ENCODE measurements around the gene ARIH2.

The ARIH2 gene

GRCh38 chr3:49017971-49018706 is 99.5 kb downstream of the ARIH2 start, which contains the start of gene DALRD3:
Gene DALRD3 (minus strand): TSS chr3:49018580. CDS start chr3:49018564, 16 bp downstream.
- under 1% methylated on average over 74 of the region's 85 CpGs for WGBS

GRCh38 chr3:49018707-49019006 is 100.0 kb downstream of the ARIH2 start:
- H2BK5ac ChIP-seq (ENCODE audit: low read depth, low read length, poor library complexity, severe bottlenecking) = no peak overlapping the region

More at GRCh38 chr3:49017971-49018706, 99.5 kb downstream of the ARIH2 start, which contains the start of gene DALRD3:
- peak within 1 kb of the TSS in 1 of 2 experiments; percentile 22 for H2BK12ac ChIP-seq (ENCODE audit: low read length in 2 of 2)
- no peak within 1 kb of the TSS for H2BK120ac ChIP-seq (ENCODE audit: low read depth, low read length)
- peak within 1 kb of the TSS; percentile 74 to 80 for H3K18ac ChIP-seq (ENCODE audit: low read depth in 1 of 2, low read length in 2 of 2)
- H2BK15ac ChIP-seq (ENCODE audit: low read depth, poor library complexity, severe bottlenecking) = no peak within 1 kb of the TSS
- H3K14ac ChIP-seq (ENCODE audit: low read length in 2 of 2) = peak within 1 kb of the TSS in 1 of 2 experiments; percentile 29
- peak within 1 kb of the TSS; percentile 11 for H3K27ac ChIP-seq (ENCODE audit: low read length, poor library complexity, severe bottlenecking)
- H2BK5ac ChIP-seq (ENCODE audit: low read depth, low read length, poor library complexity, severe bottlenecking) = no peak within 1 kb of the TSS
- peak within 1 kb of the TSS; percentile 5 to 62 for H3K23ac ChIP-seq (ENCODE audit: low read length in 2 of 2)
- peaks cover 16% of the 10 kb centered on the region for H3K79me1 ChIP-seq (replicated peaks; ENCODE audit: low read length, poor library complexity, severe bottlenecking)
- H3K4ac ChIP-seq (ENCODE audit: low read depth in 1 of 2, low read length in 2 of 2) = peak within 1 kb of the TSS; percentile 54 to 87
- peaks cover 41% of the 10 kb centered on the region for H3K4me1 ChIP-seq (ENCODE audit: control insufficient read depth, insufficient read depth, low read depth, low read length)
- peak within 1 kb of the TSS; percentile 93 for H3K9ac ChIP-seq (ENCODE audit: low read length)
- H3K4me3 ChIP-seq (ENCODE audit: insufficient read depth in 1 of 2, low read depth in 1 of 2, low read length in 2 of 2) = peak within 1 kb of the TSS; percentile 81 to 94
- H3K27me3 ChIP-seq (ENCODE audit: control insufficient read depth in 1 of 2, insufficient read depth in 1 of 2, low read length in 2 of 2) = no peaks in the 10 kb centered on the region
- H3K4me2 ChIP-seq (ENCODE audit: low read length, poor library complexity, severe bottlenecking) = peak within 1 kb of the TSS; percentile 62
- peaks cover 45% of the 10 kb centered on the region in 2 experiments for H3K36me3 ChIP-seq (ENCODE audit: control insufficient read depth in 1 of 2, insufficient read depth in 2 of 2, low read depth in 1 of 2, low read length in 2 of 2)
- peak within 1 kb of the TSS; percentile 56 for H4K91ac ChIP-seq (ENCODE audit: low read length)
- peak; percentile 74 for DNase-seq
- no peaks in the 10 kb centered on the region for H3K9me3 ChIP-seq (ENCODE audit: control insufficient read depth, low read length)
- H2AK5ac ChIP-seq (ENCODE audit: low read length, severe bottlenecking) = peak within 1 kb of the TSS; percentile 1
- peak within 1 kb of the TSS; percentile 54 for H2AFZ ChIP-seq (ENCODE audit: low read depth, low read length)
- H4K8ac ChIP-seq (ENCODE audit: low read length) = peak within 1 kb of the TSS; percentile 66

GRCh38 chr3:49019941-49020329 is 101.3 kb downstream of the ARIH2 start:
- H3K4me2 ChIP-seq (ENCODE audit: low read length, poor library complexity, severe bottlenecking) = peak overlapping the region; percentile 79
- H3K79me1 ChIP-seq (replicated peaks; ENCODE audit: low read length, poor library complexity, severe bottlenecking) = peaks cover 17% of the 10 kb centered on the region
- H3K9ac ChIP-seq (ENCODE audit: low read length) = peak overlapping the region; percentile 99
- peaks cover 31% of the 10 kb centered on the region for H3K4me1 ChIP-seq (ENCODE audit: control insufficient read depth, insufficient read depth, low read depth, low read length)
- H2AFZ ChIP-seq (ENCODE audit: low read depth, low read length) = no peak overlapping the region
- no peaks in the 10 kb centered on the region for H3K9me3 ChIP-seq (ENCODE audit: control insufficient read depth, low read length)
- H3K4me3 ChIP-seq (ENCODE audit: insufficient read depth in 1 of 2, low read depth in 1 of 2, low read length in 2 of 2) = peak overlapping the region in 1 of 2 experiments; percentile 94
- no peak overlapping the region for H2BK120ac ChIP-seq (ENCODE audit: low read depth, low read length)
- peak overlapping the region in 1 of 2 experiments; percentile 93 for H3K18ac ChIP-seq (ENCODE audit: low read depth in 1 of 2, low read length in 2 of 2)
- H3K36me3 ChIP-seq (ENCODE audit: control insufficient read depth in 1 of 2, insufficient read depth in 2 of 2, low read depth in 1 of 2, low read length in 2 of 2) = peaks cover 44 to 45% of the 10 kb centered on the region in 2 experiments
- peak overlapping the region; percentile 16 for H2AK5ac ChIP-seq (ENCODE audit: low read length, severe bottlenecking)
- 65% methylated on average over 12 of the region's 12 CpGs for WGBS
- H3K23ac ChIP-seq (ENCODE audit: low read length in 2 of 2) = peak overlapping the region in 1 of 2 experiments; percentile 34
- no peak overlapping the region for H4K91ac ChIP-seq (ENCODE audit: low read length)
- peak overlapping the region; percentile 5 for H4K8ac ChIP-seq (ENCODE audit: low read length)
- H2BK5ac ChIP-seq (ENCODE audit: low read depth, low read length, poor library complexity, severe bottlenecking) = no peak overlapping the region
- no peak overlapping the region for H2BK15ac ChIP-seq (ENCODE audit: low read depth, poor library complexity, severe bottlenecking)
- peak overlapping the region in 1 of 2 experiments; percentile 84 for H3K4ac ChIP-seq (ENCODE audit: low read depth in 1 of 2, low read length in 2 of 2)
- peak overlapping the region; percentile 27 for H3K27ac ChIP-seq (ENCODE audit: low read length, poor library complexity, severe bottlenecking)
- H3K27me3 ChIP-seq (ENCODE audit: control insufficient read depth in 1 of 2, insufficient read depth in 1 of 2, low read length in 2 of 2) = no peaks in the 10 kb centered on the region
- H2BK12ac ChIP-seq (ENCODE audit: low read length in 2 of 2) = peak overlapping the region in 1 of 2 experiments; percentile 45
- peak; percentile 47 for DNase-seq
- no peak overlapping the region for H3K14ac ChIP-seq (ENCODE audit: low read length in 2 of 2)

More at GRCh38 chr3:49018707-49019006, 100.0 kb downstream of the ARIH2 start:
- Histone ChIP-seq H3K4me1 (ENCODE audit: control insufficient read depth, insufficient read depth, low read depth, low read length) (peaks cover 39% of the 10 kb centered on the region), H3K27ac (ENCODE audit: low read length, poor library complexity, severe bottlenecking) (peak overlapping the region; percentile 11), H3K14ac (ENCODE audit: low read length in 2 of 2) (no peak overlapping the region), H2BK120ac (ENCODE audit: low read depth, low read length) (no peak overlapping the region), H3K9me3 (ENCODE audit: control insufficient read depth, low read length) (no peaks in the 10 kb centered on the region), H3K27me3 (ENCODE audit: control insufficient read depth in 1 of 2, insufficient read depth in 1 of 2, low read length in 2 of 2) (no peaks in the 10 kb centered on the region), H3K9ac (ENCODE audit: low read length) (peak overlapping the region; percentile 93), H3K36me3 (ENCODE audit: control insufficient read depth in 1 of 2, insufficient read depth in 2 of 2, low read depth in 1 of 2, low read length in 2 of 2) (peaks cover 44 to 45% of the 10 kb centered on the region in 2 experiments), H3K4me3 (ENCODE audit: insufficient read depth in 1 of 2, low read depth in 1 of 2, low read length in 2 of 2) (peak overlapping the region; percentile 81 to 94), H3K4me2 (ENCODE audit: low read length, poor library complexity, severe bottlenecking) (peak overlapping the region; percentile 62), H4K91ac (ENCODE audit: low read length) (no peak overlapping the region), H4K8ac (ENCODE audit: low read length) (peak overlapping the region; percentile 66), H2BK12ac (ENCODE audit: low read length in 2 of 2) (no peak overlapping the region), H3K18ac (ENCODE audit: low read depth in 1 of 2, low read length in 2 of 2) (peak overlapping the region in 1 of 2 experiments; percentile 43), H2AFZ (ENCODE audit: low read depth, low read length) (no peak overlapping the region), H3K4ac (ENCODE audit: low read depth in 1 of 2, low read length in 2 of 2) (no peak overlapping the region), H2BK15ac (ENCODE audit: low read depth, poor library complexity, severe bottlenecking) (no peak overlapping the region), H3K23ac (ENCODE audit: low read length in 2 of 2) (no peak overlapping the region), H3K79me1 (replicated peaks; ENCODE audit: low read length, poor library complexity, severe bottlenecking) (peaks cover 16% of the 10 kb centered on the region), H2AK5ac (ENCODE audit: low read length, severe bottlenecking) (no peak overlapping the region)
- 11% methylated on average over 18 of the region's 18 CpGs for WGBS
- no peak for DNase-seq

Data from mesenchymal stem cell (in vitro differentiated cells and primary cell).